Colonic mucosa (tissue), 4 donors: ENCODE data around the gene IMMT. TPM values are rescaled to one million over a fixed set of nuclear protein-coding genes. Genes with fewer than 3 reads are reported as not detected.

Experiments used
- DNase-seq: peaks from one replicate; pipeline ENCODE4 v3.0.0-alpha.2; 2020
- H3K27ac ChIP-seq: fragments of 200-600 bp; one replicate; pipeline ENCODE4 v1.8.0; 2021
- H3K27me3 ChIP-seq: fragments of 200-600 bp; one replicate; pipeline ENCODE4 v1.8.0; 2021
- H3K36me3 ChIP-seq: fragments of 200-600 bp; one replicate; pipeline ENCODE4 v1.8.0; 2021
- H3K4me1 ChIP-seq: fragments of 200-600 bp; one replicate; pipeline ENCODE4 v1.8.0; 2021; ENCODE audit warnings: mild to moderate bottlenecking
- H3K4me3 ChIP-seq: fragments of 200-600 bp; one replicate; pipeline ENCODE4 v1.8.0; 2021
- H3K9ac ChIP-seq, 2 donors: one replicate each; pipeline ENCODE4 v1.7.0; 2013; ENCODE audit warnings: control low read depth in 2 of 2, low read depth in 2 of 2, low read length in 2 of 2
- H3K9me3 ChIP-seq: fragments of 200-600 bp; one replicate; pipeline ENCODE4 v1.8.0; 2021
- intact Hi-C: fragments of 100-400 bp; cut with DNase I; formaldehyde crosslinking; loops from one replicate; pipeline ENCODE4 v1.14.1; 2022
- total RNA-seq, 2 donors: library from RNA; stranded (reverse); fragmentation: NEBNext Ultra II Directional in 1 of 2; extraction: Animal tissue kit (Norgen Biotek cat#: 25700) in 1 of 2; gene quantifications; one replicate each; pipeline ENCODE4 v1.2.1, GENCODE V29; 2021
- TF ChIP-seq, protein P1 (sequence below): fragments of 200-600 bp; IDR thresholded peaks from one replicate; pipeline ENCODE4 v1.8.0; 2022; ENCODE audit warnings: antibody characterized with exemption, mild to moderate bottlenecking
- donor health status: healthy.
- donor health status: DM: no; HTN: no; CAD: no.
- donor health status: DM: no; HTN: no; CAD: no.

IMMT gene
- total RNA-seq, 2 donors from 2014 or later: 125 to 127 TPM

DNA sequence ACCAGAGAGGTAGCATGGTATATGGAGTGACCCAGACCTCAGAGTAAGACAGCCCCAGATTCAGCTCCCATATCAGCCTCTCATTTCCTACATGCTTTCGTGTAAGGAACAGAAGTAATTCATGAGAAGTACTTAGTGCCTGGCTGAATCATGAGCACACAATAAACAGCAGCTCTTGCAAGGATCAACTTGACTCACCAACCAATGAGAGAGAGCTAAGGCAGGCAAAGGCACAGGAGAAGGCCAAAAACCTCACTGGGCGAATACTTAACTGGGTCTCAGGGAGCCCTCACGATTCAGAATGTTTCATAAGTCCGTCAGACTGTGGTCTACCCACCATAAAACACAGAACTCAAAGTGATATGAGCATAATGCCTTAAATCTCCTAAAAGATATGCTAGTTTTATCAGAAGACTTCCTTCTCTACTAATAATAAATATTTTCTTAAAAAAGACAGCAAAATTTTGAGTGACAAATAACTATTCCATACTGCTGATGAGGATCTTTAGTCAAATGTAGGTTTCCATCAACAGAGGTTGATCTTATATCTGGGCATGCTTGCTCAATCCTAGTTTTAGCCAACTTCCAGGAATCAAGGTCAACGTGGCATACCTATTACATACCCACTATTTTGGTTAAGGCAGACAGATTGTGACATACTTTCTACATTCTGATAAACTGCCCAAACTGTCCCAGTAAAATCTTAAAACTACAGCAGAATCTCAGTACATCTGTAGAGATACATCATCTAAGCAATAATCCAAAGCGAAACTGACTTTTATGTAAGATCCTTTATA is 34.9 kb downstream of the IMMT start:
- no peaks in the 10 kb centered on the region for H3K4me1 ChIP-seq
- no peak for DNase-seq
- no peak overlapping the region for H3K4me3 ChIP-seq
- H3K27ac ChIP-seq: no peak overlapping the region
- intact Hi-C loops: loop anchor here (5.0 kb wide), 1 partner anchor 33 kb away; no protein-coding TSS in a partner anchor
- no peak overlapping the region for H3K9ac ChIP-seq
- no peaks in the 10 kb centered on the region for H3K27me3 ChIP-seq
- peaks cover 4% of the 10 kb centered on the region for H3K36me3 ChIP-seq
- TF ChIP-seq, protein P1, sequence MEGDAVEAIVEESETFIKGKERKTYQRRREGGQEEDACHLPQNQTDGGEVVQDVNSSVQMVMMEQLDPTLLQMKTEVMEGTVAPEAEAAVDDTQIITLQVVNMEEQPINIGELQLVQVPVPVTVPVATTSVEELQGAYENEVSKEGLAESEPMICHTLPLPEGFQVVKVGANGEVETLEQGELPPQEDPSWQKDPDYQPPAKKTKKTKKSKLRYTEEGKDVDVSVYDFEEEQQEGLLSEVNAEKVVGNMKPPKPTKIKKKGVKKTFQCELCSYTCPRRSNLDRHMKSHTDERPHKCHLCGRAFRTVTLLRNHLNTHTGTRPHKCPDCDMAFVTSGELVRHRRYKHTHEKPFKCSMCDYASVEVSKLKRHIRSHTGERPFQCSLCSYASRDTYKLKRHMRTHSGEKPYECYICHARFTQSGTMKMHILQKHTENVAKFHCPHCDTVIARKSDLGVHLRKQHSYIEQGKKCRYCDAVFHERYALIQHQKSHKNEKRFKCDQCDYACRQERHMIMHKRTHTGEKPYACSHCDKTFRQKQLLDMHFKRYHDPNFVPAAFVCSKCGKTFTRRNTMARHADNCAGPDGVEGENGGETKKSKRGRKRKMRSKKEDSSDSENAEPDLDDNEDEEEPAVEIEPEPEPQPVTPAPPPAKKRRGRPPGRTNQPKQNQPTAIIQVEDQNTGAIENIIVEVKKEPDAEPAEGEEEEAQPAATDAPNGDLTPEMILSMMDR: no peak
- H3K9me3 ChIP-seq: no peaks in the 10 kb centered on the region

DNA sequence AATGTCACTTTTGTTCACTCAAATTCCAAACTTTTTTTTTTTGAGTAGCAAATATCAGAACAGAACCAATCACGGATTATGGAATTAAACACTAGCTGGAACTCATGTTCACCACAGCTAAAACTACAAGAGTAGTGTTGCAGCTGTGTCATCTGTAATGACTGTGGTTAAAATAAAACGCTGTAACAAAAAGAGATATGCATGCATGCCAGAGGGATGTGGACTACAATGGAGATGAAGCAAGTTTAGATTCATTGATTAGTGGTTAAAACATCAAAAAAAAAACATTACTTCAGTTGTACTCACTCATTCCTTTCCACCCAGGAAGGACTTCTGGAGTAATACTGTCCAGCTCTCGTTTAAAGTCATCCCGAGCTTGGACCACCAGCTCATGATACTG is 37.0 kb downstream of the IMMT start:
- intact Hi-C loops: no loop called here
- no peaks in the 10 kb centered on the region for H3K36me3 ChIP-seq
- H3K4me3 ChIP-seq: no peak overlapping the region
- H3K27me3 ChIP-seq: no peaks in the 10 kb centered on the region
- H3K4me1 ChIP-seq: no peaks in the 10 kb centered on the region
- no peak overlapping the region for H3K27ac ChIP-seq
- no peak overlapping the region for H3K9ac ChIP-seq
- TF ChIP-seq, protein P1: no peak
- H3K9me3 ChIP-seq: no peaks in the 10 kb centered on the region
- DNase-seq: no peak

- no peak overlapping the region for H3K4me3 ChIP-seq
- intact Hi-C loops: no loop called here
- H3K4me1 ChIP-seq: no peaks in the 10 kb centered on the region
- H3K9ac ChIP-seq: no peak overlapping the region
- TF ChIP-seq, protein P1: no peak
- no peak overlapping the region for H3K27ac ChIP-seq
- H3K27me3 ChIP-seq: no peaks in the 10 kb centered on the region
- H3K36me3 ChIP-seq: no peaks in the 10 kb centered on the region
- H3K9me3 ChIP-seq: no peaks in the 10 kb centered on the region
- DNase-seq: no peak
Measured at GRCh38 chr2:86157009-86157556, 38.2 kb downstream of the IMMT start.

DNA sequence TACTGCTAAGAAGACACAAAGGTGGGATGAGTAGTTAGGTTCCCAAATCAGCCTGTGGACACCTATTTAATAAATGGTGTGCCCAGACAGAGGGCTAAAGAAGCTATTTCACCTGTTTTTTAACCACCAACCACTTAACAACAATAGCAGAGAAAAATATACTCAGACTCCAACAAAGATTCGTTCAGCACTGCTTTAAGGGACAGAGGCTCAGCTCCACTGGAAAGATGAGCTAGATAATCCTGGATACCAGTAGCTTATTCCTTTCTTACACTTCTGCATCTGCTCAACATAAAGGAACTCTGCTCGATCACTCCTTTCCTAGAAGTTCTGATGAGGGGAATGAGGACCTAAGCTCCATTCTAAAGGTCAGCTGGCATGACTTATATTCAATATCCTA is 44.8 kb downstream of the IMMT start:
- no peak for DNase-seq
- H3K9me3 ChIP-seq: no peaks in the 10 kb centered on the region
- no peak overlapping the region for H3K9ac ChIP-seq
- no peaks in the 10 kb centered on the region for H3K27me3 ChIP-seq
- TF ChIP-seq, protein P1: no peak
- H3K36me3 ChIP-seq: peaks cover 14% of the 10 kb centered on the region
- H3K27ac ChIP-seq: no peak overlapping the region
- H3K4me3 ChIP-seq: no peak overlapping the region
- H3K4me1 ChIP-seq: no peaks in the 10 kb centered on the region
- intact Hi-C loops: no loop called here

- Histone ChIP-seq H3K27ac (no peak overlapping the region), H3K27me3 (no peaks in the 10 kb centered on the region), H3K36me3 (peaks cover 15% of the 10 kb centered on the region), H3K4me1 (no peaks in the 10 kb centered on the region), H3K4me3 (no peak overlapping the region), H3K9ac (no peak overlapping the region), H3K9me3 (no peaks in the 10 kb centered on the region)
- intact Hi-C loops: no loop called here
- no peak for DNase-seq
- TF ChIP-seq, protein P1: no peak
Measured at GRCh38 chr2:86147793-86148192, 47.5 kb downstream of the IMMT start.
